ENCODE results near the gene PFKFB4. TPM values are rescaled to one million over a fixed set of nuclear protein-coding genes. Genes with fewer than 3 reads are reported as not detected.

PFKFB4 gene
- total and polyA plus RNA-seq, 2 experiments from 2014 or later: 8.6 to 22.9 TPM

DNA sequence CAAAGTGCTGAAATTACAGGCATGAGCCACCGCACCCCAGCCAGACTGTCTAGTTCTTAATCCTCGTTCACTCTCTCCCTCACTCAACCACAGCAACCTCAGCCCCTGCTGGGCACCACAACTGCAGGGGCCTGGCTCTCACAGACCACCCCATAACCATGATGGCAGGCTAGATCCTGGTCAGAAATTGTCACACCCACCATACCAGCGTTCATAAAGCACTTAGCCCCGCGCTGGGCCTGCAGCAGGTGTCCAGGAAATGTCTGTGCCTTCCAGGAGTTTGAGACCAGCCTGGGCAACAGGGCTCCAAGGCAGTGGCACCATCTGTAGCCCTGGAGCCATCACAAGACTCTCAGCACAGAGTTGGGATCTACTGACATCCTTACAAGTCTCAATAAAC lies 54.5 kb downstream of the PFKFB4 start:
- TF ChIP-seq POLR2AphosphoS5 (IDR thresholded peaks at IDR 0.05; ENCODE audit: low read depth) (no peak), EZH2 (IDR thresholded peaks at IDR 0.05; ENCODE audit: low read depth, unreplicated experiment) (no peak), NANOG (IDR thresholded peaks at IDR 0.05; ENCODE audit: borderline replicate concordance) (no peak), ZNF114 (CRISPR knock-in tag; IDR thresholded peaks at IDR 0.05) (no peak)
- TF ChIP-seq, protein P1, sequence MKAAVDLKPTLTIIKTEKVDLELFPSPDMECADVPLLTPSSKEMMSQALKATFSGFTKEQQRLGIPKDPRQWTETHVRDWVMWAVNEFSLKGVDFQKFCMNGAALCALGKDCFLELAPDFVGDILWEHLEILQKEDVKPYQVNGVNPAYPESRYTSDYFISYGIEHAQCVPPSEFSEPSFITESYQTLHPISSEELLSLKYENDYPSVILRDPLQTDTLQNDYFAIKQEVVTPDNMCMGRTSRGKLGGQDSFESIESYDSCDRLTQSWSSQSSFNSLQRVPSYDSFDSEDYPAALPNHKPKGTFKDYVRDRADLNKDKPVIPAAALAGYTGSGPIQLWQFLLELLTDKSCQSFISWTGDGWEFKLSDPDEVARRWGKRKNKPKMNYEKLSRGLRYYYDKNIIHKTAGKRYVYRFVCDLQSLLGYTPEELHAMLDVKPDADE (IDR thresholded peaks at IDR 0.05): no peak
- H3K4me3 ChIP-seq: no peak overlapping the region
- no peak for ATAC-seq
- H3K79me2 ChIP-seq (replicated peaks; ENCODE audit: insufficient read depth): peaks cover 5% of the 10 kb centered on the region; the same call in 1 of the 2 replicates
- H3K9me2 ChIP-seq (ENCODE audit: insufficient read depth): no peaks in the 10 kb centered on the region
- H3K4me3 Mint-ChIP-seq: no peak overlapping the region
- no peak for DNase-seq (ENCODE audit: low spot score)
- H3F3A ChIP-seq (replicated peaks; ENCODE audit: low read depth): no peaks in the 10 kb centered on the region
- no peaks in the 10 kb centered on the region for H4K20me1 ChIP-seq (replicated peaks; ENCODE audit: insufficient read depth)
- H3K4me2 ChIP-seq: no peak overlapping the region
- H3K27ac Mint-ChIP-seq: no peak overlapping the region
- H3K4me1 Mint-ChIP-seq: peaks cover 24% of the 10 kb centered on the region
- H3K27ac ChIP-seq (ENCODE audit: low read depth): no peak overlapping the region
- peaks cover 28% of the 10 kb centered on the region for H3K36me3 Mint-ChIP-seq (ENCODE audit: low read depth)
- H2AFZ ChIP-seq: no peak overlapping the region
- no peaks in the 10 kb centered on the region for H3K27me3 ChIP-seq (ENCODE audit: insufficient read depth)
- H3K9me3 Mint-ChIP-seq: peaks cover 7% of the 10 kb centered on the region; the same call in 2 of the 3 replicates
- peaks cover 7% of the 10 kb centered on the region; the same call in 1 of the 2 replicates for H3K36me3 ChIP-seq (ENCODE audit: insufficient read depth)
- peaks cover 21% of the 10 kb centered on the region for H3K27me3 Mint-ChIP-seq (ENCODE audit: insufficient read depth, low read depth, poor library complexity)
- peaks cover 18% of the 10 kb centered on the region for H3K4me1 ChIP-seq (ENCODE audit: insufficient read depth)

DNA sequence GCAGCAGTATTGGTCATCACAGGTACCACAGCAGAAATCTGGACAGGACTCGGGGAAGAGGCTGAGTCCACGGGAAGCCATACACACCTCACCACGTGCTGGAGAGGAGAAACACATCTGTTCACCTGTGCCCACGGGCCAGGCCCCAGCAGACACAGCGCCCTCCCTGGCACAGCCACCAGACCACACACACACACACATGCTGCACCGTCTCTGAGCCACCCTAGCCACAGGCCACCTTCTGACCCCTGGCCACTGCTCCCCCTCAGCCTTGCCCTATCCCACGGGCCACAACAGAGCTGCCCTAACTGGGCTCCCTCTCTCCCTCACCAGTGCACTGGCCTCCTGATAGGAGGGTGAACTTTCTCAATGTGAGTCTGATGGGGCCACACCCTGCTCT lies 55.4 kb downstream of the PFKFB4 start:
- peaks cover 5% of the 10 kb centered on the region; the same call in 1 of the 2 replicates for H3K79me2 ChIP-seq (replicated peaks; ENCODE audit: insufficient read depth)
- peaks cover 28% of the 10 kb centered on the region for H3K36me3 Mint-ChIP-seq (ENCODE audit: low read depth)
- peaks cover 15% of the 10 kb centered on the region for H3K27me3 Mint-ChIP-seq (ENCODE audit: insufficient read depth, low read depth, poor library complexity)
- no peak overlapping the region for H3K4me3 Mint-ChIP-seq
- H4K20me1 ChIP-seq (replicated peaks; ENCODE audit: insufficient read depth): no peaks in the 10 kb centered on the region
- no peak overlapping the region for H2AFZ ChIP-seq
- peak overlapping the region; percentile 62 for H3K27ac Mint-ChIP-seq
- H3K4me2 ChIP-seq: no peak overlapping the region
- no peaks in the 10 kb centered on the region for H3F3A ChIP-seq (replicated peaks; ENCODE audit: low read depth)
- no peaks in the 10 kb centered on the region for H3K27me3 ChIP-seq (ENCODE audit: insufficient read depth)
- no peak overlapping the region for H3K4me3 ChIP-seq
- H3K27ac ChIP-seq (ENCODE audit: low read depth): no peak overlapping the region
- H3K4me1 Mint-ChIP-seq: peaks cover 20% of the 10 kb centered on the region
- peaks cover 7% of the 10 kb centered on the region; the same call in 1 of the 2 replicates for H3K36me3 ChIP-seq (ENCODE audit: insufficient read depth)
- ATAC-seq: no peak
- H3K9me2 ChIP-seq (ENCODE audit: insufficient read depth): no peaks in the 10 kb centered on the region
- peaks cover 7% of the 10 kb centered on the region; the same call in 2 of the 3 replicates for H3K9me3 Mint-ChIP-seq
- peaks cover 18% of the 10 kb centered on the region for H3K4me1 ChIP-seq (ENCODE audit: insufficient read depth)
- no peak for DNase-seq (ENCODE audit: low spot score)
- TF ChIP-seq EZH2phosphoT487 (IDR thresholded peaks at IDR 0.05; ENCODE audit: unreplicated experiment): no peak
- no peak for TF ChIP-seq POLR2AphosphoS5 (IDR thresholded peaks at IDR 0.05; ENCODE audit: low read depth)
- no peak for TF ChIP-seq JUNB (IDR thresholded peaks at IDR 0.05; ENCODE audit: unreplicated experiment)
- no peak for TF ChIP-seq EZH2 (IDR thresholded peaks at IDR 0.05; ENCODE audit: low read depth, unreplicated experiment)
- no peak for TF ChIP-seq NANOG (IDR thresholded peaks at IDR 0.05; ENCODE audit: borderline replicate concordance)
- no peak for TF ChIP-seq ZNF114 (CRISPR knock-in tag; IDR thresholded peaks at IDR 0.05)
- TF ChIP-seq, protein P2, sequence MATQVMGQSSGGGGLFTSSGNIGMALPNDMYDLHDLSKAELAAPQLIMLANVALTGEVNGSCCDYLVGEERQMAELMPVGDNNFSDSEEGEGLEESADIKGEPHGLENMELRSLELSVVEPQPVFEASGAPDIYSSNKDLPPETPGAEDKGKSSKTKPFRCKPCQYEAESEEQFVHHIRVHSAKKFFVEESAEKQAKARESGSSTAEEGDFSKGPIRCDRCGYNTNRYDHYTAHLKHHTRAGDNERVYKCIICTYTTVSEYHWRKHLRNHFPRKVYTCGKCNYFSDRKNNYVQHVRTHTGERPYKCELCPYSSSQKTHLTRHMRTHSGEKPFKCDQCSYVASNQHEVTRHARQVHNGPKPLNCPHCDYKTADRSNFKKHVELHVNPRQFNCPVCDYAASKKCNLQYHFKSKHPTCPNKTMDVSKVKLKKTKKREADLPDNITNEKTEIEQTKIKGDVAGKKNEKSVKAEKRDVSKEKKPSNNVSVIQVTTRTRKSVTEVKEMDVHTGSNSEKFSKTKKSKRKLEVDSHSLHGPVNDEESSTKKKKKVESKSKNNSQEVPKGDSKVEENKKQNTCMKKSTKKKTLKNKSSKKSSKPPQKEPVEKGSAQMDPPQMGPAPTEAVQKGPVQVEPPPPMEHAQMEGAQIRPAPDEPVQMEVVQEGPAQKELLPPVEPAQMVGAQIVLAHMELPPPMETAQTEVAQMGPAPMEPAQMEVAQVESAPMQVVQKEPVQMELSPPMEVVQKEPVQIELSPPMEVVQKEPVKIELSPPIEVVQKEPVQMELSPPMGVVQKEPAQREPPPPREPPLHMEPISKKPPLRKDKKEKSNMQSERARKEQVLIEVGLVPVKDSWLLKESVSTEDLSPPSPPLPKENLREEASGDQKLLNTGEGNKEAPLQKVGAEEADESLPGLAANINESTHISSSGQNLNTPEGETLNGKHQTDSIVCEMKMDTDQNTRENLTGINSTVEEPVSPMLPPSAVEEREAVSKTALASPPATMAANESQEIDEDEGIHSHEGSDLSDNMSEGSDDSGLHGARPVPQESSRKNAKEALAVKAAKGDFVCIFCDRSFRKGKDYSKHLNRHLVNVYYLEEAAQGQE (IDR thresholded peaks at IDR 0.05; ENCODE audit: unreplicated experiment): no peak
- TF ChIP-seq, protein P3, sequence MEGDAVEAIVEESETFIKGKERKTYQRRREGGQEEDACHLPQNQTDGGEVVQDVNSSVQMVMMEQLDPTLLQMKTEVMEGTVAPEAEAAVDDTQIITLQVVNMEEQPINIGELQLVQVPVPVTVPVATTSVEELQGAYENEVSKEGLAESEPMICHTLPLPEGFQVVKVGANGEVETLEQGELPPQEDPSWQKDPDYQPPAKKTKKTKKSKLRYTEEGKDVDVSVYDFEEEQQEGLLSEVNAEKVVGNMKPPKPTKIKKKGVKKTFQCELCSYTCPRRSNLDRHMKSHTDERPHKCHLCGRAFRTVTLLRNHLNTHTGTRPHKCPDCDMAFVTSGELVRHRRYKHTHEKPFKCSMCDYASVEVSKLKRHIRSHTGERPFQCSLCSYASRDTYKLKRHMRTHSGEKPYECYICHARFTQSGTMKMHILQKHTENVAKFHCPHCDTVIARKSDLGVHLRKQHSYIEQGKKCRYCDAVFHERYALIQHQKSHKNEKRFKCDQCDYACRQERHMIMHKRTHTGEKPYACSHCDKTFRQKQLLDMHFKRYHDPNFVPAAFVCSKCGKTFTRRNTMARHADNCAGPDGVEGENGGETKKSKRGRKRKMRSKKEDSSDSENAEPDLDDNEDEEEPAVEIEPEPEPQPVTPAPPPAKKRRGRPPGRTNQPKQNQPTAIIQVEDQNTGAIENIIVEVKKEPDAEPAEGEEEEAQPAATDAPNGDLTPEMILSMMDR (conservative IDR thresholded peaks at IDR 0.05; ENCODE audit: low read depth in 2 of 2): no peak
- TF ChIP-seq, protein P1 (IDR thresholded peaks at IDR 0.05): no peak
